MM.1S (cell line): ENCODE results near the gene ZNF684.

Experiments used
- EZH2 ChIP-seq: fragments of 300-600 bp; sonication (generic); optimal IDR thresholded peaks from 2 replicates; pipeline ENCODE3; 2017; ENCODE audit warnings: low read depth, mild to moderate bottlenecking, antibody characterized with exemption, low read length, mixed read lengths
- EZH2phosphoT487 ChIP-seq: fragments of 300-600 bp; sonication (generic); IDR thresholded peaks from 2 replicates; pipeline ENCODE4 v1.6.1; 2018; ENCODE audit warnings: antibody characterized with exemption, low read length
- TF ChIP-seq, protein P1 (sequence below): fragments of 300-600 bp; sonication (generic); IDR thresholded peaks from 2 replicates; pipeline ENCODE4 v1.5.1; 2016; ENCODE audit warnings: antibody characterized with exemption, low read length, mixed read lengths

DNA sequence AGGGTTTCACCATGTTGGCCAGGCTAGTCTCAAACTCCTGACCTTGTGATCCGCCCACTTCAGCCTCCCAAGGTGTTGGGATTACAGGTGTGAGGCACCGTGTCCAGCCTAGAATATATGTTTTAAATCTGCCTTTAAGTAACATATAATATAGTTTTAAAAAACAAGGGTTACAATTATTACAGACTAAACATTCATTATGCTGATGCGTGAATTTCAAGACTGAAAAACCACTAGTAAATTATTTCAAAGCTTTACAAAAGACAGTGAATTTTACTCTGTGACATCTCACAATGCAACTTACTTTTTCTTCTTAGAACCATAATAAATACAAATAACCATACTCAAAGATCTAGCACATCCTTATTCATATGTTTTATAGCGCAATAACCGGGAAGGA lies 24.7 kb downstream of the ZNF684 start:
- TF ChIP-seq, protein P1, sequence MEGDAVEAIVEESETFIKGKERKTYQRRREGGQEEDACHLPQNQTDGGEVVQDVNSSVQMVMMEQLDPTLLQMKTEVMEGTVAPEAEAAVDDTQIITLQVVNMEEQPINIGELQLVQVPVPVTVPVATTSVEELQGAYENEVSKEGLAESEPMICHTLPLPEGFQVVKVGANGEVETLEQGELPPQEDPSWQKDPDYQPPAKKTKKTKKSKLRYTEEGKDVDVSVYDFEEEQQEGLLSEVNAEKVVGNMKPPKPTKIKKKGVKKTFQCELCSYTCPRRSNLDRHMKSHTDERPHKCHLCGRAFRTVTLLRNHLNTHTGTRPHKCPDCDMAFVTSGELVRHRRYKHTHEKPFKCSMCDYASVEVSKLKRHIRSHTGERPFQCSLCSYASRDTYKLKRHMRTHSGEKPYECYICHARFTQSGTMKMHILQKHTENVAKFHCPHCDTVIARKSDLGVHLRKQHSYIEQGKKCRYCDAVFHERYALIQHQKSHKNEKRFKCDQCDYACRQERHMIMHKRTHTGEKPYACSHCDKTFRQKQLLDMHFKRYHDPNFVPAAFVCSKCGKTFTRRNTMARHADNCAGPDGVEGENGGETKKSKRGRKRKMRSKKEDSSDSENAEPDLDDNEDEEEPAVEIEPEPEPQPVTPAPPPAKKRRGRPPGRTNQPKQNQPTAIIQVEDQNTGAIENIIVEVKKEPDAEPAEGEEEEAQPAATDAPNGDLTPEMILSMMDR = no peak
- no peak for TF ChIP-seq EZH2phosphoT487
- no peak for TF ChIP-seq EZH2
